HFF-Myc (cell line): ENCODE measurements around the gene CLPTM1.
A peak's percentile ranks its signal among the peaks of the same experiment; 100 is the strongest.
"Not testable (repeated sequence)": the region's sequence is repeated elsewhere in the genome, so short reads cannot be mapped to it uniquely, and the experiment has no call there.

Experiments used
- DNase-seq: peaks from one replicate; pipeline ENCODE4 v3.0.0-alpha.2; 2011; ENCODE audit warnings: low read depth; ENCODE audit errors: extremely low read depth
- H3K4me3 ChIP-seq: replicated peaks from 2 replicates; pipeline ENCODE4 v1.5.1; 2011; ENCODE audit warnings: low read depth, mild to moderate bottlenecking, control low read depth, low read length
- TF ChIP-seq, protein P1 (sequence below): IDR thresholded peaks from 2 replicates; pipeline ENCODE4 v1.5.1; 2012; ENCODE audit warnings: mild to moderate bottlenecking, low read depth, low read length, control low read depth; ENCODE audit errors: missing control alignments

The CLPTM1 gene

GRCh38 chr19:44912854-44913253 is 42.3 kb upstream of the CLPTM1 start:
- TF ChIP-seq, protein P1, sequence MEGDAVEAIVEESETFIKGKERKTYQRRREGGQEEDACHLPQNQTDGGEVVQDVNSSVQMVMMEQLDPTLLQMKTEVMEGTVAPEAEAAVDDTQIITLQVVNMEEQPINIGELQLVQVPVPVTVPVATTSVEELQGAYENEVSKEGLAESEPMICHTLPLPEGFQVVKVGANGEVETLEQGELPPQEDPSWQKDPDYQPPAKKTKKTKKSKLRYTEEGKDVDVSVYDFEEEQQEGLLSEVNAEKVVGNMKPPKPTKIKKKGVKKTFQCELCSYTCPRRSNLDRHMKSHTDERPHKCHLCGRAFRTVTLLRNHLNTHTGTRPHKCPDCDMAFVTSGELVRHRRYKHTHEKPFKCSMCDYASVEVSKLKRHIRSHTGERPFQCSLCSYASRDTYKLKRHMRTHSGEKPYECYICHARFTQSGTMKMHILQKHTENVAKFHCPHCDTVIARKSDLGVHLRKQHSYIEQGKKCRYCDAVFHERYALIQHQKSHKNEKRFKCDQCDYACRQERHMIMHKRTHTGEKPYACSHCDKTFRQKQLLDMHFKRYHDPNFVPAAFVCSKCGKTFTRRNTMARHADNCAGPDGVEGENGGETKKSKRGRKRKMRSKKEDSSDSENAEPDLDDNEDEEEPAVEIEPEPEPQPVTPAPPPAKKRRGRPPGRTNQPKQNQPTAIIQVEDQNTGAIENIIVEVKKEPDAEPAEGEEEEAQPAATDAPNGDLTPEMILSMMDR, result no peak
- H3K4me3 ChIP-seq, result no peak overlapping the region
- DNase-seq, result no peak

GRCh38 chr19:44913512-44914432 is 41.4 kb upstream of the CLPTM1 start:
- H3K4me3 ChIP-seq, result peak overlapping the region; percentile 50
- DNase-seq, result not testable (repeated sequence)

DNA sequence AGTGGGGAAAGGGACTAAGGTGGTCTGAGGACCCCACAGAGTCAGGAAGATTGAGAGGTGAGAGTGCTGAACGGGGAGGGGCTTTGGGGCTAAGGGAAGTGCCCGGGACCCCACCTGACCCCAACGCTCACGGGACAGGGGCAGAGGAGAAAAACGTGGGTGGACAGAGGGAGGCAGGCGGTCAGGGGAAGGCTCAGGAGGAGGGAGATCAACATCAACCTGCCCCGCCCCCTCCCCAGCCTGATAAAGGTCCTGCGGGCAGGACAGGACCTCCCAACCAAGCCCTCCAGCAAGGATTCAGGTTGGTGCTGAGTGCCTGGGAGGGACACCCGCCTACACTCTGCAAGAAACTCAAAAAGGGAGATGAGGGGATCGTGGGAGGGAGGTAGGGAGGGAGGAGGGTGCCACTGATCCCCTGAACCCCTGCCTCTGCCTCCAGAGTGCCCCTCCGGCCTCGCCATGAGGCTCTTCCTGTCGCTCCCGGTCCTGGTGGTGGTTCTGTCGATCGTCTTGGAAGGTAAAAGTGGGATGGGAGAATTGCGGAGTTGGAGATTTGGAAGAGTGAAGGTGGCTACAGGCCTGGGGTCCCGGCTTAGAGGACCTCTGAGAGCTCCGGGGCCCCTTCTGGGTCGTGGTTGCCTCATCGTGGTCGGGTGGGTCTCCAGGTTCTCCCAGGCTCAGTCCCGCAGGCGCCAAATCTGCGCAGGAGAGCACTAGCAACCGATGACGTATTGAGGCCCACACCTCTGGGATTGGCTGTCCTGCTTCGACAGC is 40.6 kb upstream of the CLPTM1 start, which contains the start of gene APOC1:
APOC1 (plus strand) TSS at position 176 of the 774 bp plus-strand sequence; CDS start at position 460, 284 bp downstream.
- peak within 1 kb of the TSS; percentile 50 for H3K4me3 ChIP-seq
- DNase-seq, result peak; percentile 77

DNA sequence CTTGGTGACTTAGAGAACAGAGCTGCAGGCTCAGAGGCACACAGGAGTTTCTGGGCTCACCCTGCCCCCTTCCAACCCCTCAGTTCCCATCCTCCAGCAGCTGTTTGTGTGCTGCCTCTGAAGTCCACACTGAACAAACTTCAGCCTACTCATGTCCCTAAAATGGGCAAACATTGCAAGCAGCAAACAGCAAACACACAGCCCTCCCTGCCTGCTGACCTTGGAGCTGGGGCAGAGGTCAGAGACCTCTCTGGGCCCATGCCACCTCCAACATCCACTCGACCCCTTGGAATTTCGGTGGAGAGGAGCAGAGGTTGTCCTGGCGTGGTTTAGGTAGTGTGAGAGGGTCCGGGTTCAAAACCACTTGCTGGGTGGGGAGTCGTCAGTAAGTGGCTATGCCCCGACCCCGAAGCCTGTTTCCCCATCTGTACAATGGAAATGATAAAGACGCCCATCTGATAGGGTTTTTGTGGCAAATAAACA is 30.9 kb upstream of the CLPTM1 start:
- TF ChIP-seq, protein P1, result no peak
- no peak for DNase-seq
- H3K4me3 ChIP-seq, result no peak overlapping the region

DNA sequence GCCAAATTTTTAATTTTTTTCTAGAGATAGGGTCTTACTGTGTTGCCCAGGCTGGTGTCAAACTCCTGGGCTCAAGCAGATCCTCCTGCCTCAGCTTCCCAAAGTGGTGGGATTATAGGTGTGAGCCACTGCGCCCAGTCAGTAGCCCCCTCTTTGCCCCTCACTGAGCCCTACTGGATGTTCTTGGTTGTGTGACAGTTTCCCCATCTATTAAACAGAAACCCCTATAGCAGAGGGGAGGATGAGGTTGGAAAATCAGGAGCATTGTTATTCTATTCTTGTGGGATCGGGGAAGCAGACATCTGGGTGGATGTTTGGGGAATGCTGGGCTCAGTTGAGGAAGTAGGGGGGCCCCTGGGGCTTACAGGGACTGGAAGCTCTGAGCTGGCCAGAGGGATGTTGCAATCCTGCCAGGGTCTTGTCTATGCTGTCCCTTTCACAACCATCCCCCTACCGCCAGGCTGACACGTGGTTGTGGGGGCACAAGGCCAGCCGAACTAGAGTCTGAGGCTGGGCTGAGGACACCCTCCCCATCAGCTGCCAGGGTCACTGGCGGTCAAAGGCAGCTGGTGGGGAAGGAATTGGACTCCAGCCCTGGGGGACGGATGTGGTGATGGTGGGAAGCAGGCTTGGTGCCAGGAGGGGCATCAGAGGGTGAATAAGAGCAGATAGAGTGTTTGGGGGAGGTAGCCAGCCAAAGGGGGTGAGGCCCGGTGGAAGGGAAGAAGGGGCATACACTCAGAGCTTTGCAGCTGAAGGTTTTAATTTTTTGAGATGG is 29.9 kb upstream of the CLPTM1 start:
- H3K4me3 ChIP-seq, result no peak overlapping the region
- TF ChIP-seq, protein P1, result no peak
- DNase-seq, result no peak

DNA sequence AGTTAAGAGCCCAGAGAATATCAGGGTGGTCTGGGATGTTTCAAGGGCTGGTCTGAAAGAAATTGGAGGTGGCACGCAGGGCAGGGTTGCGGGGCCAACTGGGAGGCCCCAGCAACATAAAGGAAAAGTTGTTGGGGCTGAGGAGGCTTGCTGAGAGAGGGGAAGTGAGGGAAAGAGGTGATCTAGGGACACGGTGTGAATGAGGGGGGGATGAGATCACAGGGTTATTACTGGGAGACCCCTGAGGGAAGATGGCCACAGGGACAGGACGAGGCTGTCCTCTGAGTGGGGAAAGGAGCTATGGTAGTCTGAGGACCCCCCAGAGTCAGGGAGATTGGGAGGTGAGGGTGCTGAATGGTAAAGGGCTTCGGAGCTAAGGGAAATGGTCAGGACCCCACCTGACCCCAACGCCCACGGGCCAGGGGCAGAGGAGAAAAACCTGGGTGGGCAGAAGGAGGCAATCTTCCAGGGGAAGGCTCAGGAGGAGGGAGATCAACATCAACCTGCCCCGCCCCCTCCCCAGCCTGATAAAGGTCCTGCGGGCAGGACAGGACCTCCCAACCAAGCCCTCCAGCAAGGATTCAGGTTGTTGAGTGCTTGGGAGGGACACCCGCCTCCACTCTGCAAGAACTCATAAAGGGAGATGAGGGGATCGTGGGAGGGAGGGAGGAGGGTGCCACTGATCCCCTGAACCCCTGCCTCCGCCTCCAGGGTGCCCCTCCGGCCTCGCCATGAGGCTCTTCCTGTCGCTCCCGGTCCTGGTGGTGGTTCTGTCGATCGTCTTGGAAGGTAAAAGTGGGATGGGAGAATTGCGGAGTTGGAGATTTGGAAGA is 28.7 kb upstream of the CLPTM1 start:
- not testable (repeated sequence) for DNase-seq, H3K4me3 ChIP-seq

GRCh38 chr19:44927746-44928145 is 27.4 kb upstream of the CLPTM1 start:
- DNase-seq, result no peak
- no peak overlapping the region for H3K4me3 ChIP-seq
- TF ChIP-seq, protein P1, result no peak
